Nephron progenitor cell (in vitro differentiated cells): ENCODE data around the gene COL27A1.

Experiments used
- DNase-seq: peaks from one replicate; pipeline ENCODE4 v3.0.0; 2021
- H3K27ac Mint-ChIP-seq: 2 replicates; pipeline ENCODE4 v1.8.0; 2021; ENCODE audit warnings: mild to moderate bottlenecking, moderate library complexity, mixed read lengths
- H3K27me3 Mint-ChIP-seq: 2 replicates; pipeline ENCODE4 v1.8.0; 2021; ENCODE audit warnings: mild to moderate bottlenecking, low read depth, mixed read lengths; ENCODE audit not compliant: poor library complexity
- H3K36me3 Mint-ChIP-seq: 2 replicates; pipeline ENCODE4 v1.8.0; 2021; ENCODE audit warnings: low read depth, mixed read lengths
- H3K4me1 Mint-ChIP-seq: 2 replicates; pipeline ENCODE4 v1.8.0; 2021; ENCODE audit warnings: mixed read lengths
- H3K4me3 Mint-ChIP-seq: 2 replicates; pipeline ENCODE4 v1.8.0; 2021; ENCODE audit warnings: mild to moderate bottlenecking, moderate library complexity, mixed read lengths
- H3K9me3 Mint-ChIP-seq: 2 replicates; pipeline ENCODE4 v1.8.0; 2021; ENCODE audit warnings: mild to moderate bottlenecking, moderate library complexity, mixed read lengths
- TF ChIP-seq, protein P1 (sequence below): fragments of 200-600 bp; sonication (generic); IDR thresholded peaks from 2 replicates; pipeline ENCODE4 v1.5.0; 2021; ENCODE audit warnings: antibody characterized with exemption

COL27A1 gene

DNA sequence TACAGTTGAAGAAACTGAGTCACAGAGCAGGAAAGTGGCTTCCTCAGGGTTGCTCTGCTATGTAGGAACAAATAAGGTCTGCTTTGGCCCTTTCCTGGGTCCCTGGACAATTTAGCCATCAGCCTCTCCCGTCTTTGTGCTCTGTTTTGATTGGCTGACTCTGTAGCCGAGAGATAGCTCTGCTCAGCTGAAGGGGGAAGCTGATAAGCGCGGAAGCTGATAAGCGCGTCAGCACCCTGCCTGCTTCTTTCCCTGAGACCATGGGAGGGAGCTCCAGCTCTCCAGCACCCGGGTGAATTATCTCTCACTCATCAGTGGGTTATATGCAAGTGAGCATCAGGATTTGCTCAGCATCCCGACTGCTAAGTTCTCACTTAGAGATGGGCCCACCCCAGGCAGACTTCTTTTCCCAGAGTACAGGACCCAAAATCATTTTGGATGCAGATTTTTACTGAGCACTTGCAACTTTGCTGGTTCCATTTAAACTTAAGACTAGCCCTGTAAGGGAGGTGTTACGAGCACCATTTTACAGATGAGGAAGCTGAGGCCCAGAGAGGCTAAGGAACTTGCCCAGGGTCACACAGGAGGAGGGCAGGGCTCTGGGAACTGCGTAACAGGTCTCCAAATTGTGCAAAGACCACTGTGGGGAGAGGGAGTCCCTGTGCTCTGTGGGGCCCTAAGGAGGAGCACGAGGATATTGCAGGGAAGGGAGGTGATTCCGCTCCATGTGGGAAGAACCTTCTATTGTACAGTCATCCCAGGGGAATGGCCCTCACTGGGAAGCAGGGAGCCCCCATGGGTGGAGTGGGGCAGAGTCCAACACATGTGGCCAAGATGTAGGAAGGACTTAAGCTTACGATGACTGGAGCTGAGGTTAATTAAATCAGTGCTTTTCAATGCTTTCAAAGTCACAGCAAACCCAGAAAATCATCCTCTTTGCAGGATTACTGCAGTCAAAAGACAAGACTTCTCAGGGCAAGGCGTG is 83.8 kb downstream of the COL27A1 start:
- H3K27me3 Mint-ChIP-seq = peaks cover 4% of the 10 kb centered on the region
- TF ChIP-seq, protein P1, sequence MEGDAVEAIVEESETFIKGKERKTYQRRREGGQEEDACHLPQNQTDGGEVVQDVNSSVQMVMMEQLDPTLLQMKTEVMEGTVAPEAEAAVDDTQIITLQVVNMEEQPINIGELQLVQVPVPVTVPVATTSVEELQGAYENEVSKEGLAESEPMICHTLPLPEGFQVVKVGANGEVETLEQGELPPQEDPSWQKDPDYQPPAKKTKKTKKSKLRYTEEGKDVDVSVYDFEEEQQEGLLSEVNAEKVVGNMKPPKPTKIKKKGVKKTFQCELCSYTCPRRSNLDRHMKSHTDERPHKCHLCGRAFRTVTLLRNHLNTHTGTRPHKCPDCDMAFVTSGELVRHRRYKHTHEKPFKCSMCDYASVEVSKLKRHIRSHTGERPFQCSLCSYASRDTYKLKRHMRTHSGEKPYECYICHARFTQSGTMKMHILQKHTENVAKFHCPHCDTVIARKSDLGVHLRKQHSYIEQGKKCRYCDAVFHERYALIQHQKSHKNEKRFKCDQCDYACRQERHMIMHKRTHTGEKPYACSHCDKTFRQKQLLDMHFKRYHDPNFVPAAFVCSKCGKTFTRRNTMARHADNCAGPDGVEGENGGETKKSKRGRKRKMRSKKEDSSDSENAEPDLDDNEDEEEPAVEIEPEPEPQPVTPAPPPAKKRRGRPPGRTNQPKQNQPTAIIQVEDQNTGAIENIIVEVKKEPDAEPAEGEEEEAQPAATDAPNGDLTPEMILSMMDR = no peak
- H3K4me3 Mint-ChIP-seq = no peak overlapping the region
- peaks cover 39% of the 10 kb centered on the region for H3K4me1 Mint-ChIP-seq
- H3K9me3 Mint-ChIP-seq = no peaks in the 10 kb centered on the region
- no peak overlapping the region for H3K27ac Mint-ChIP-seq
- H3K36me3 Mint-ChIP-seq = peaks cover 14% of the 10 kb centered on the region
- DNase-seq = no peak

DNA sequence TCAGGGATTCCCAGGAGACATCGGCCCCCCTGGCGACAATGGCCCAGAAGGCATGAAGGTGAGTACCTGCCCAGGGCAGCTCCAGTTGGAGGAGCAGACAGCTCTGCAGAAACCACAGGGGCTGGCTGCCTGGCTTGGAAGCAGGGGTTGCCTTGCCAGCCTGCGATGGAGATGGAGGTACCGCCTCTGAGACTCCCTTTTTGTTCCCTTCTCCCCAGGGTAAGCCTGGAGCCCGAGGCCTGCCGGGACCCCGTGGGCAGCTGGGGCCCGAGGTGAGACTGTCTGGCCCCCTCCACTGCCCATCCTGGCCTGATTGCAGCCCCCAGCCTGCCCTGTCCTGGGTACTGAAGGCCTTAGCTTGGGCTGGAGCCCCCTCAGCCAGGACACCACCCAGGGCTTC is 84.9 kb downstream of the COL27A1 start:
- TF ChIP-seq, protein P1 = no peak
- no peak for DNase-seq
- Mint-ChIP-seq H3K36me3 (peaks cover 14% of the 10 kb centered on the region), H3K27ac (no peak overlapping the region), H3K27me3 (peaks cover 4% of the 10 kb centered on the region), H3K9me3 (no peaks in the 10 kb centered on the region), H3K4me3 (no peak overlapping the region), H3K4me1 (peaks cover 30% of the 10 kb centered on the region)

DNA sequence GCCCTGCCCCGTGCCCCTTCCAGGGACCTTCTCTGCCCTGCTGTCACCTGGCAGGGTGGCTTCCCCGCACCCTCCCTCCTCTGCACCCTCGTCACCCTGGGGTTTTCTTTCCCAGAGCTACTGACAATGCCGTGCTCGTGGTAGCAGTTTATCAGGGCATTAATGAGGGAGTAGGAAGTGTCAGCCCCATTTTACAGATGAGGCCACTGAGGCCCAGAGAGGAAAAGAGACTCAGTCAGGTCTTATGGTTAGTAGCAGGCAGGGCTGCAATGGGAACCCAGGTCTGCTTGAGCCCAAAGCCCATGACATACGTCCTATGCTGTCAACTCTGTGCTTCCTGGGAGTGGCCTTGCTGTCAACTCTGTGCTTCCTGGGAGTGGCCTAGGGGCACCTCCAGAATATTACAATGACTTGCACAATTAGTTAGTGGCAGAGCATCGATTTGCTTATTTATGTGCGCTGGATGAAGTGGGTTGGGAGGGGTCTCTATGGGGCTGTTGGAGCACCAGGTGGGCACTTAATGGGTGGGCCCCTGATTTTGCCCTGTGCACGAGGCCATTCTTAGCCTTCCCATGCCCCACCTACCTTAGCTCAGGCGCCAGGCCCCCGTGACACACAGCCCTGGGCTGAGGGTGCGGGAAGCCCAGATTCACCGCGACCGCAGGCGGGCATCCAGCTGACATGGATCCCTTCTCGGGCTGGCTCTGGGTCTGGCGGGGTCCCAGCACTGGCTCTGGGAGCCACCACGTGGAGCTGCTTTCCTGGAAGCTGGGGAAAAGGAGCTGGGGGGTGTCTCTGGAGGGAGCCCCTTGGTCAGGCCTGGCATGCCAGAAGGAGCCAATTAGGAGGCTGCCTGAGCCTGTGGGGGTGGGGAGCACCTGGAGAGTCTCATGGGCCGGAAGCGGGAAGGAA is 85.6 kb downstream of the COL27A1 start:
- TF ChIP-seq, protein P1 = no peak
- Mint-ChIP-seq H3K27me3 (peaks cover 4% of the 10 kb centered on the region), H3K27ac (no peak overlapping the region), H3K4me1 (peaks cover 24% of the 10 kb centered on the region), H3K36me3 (peaks cover 14% of the 10 kb centered on the region), H3K4me3 (no peak overlapping the region), H3K9me3 (no peaks in the 10 kb centered on the region)
- no peak for DNase-seq

GRCh38 chr9:114242837-114243236 is 87.5 kb downstream of the COL27A1 start:
- Mint-ChIP-seq H3K36me3 (peaks cover 14% of the 10 kb centered on the region), H3K27me3 (peaks cover 2% of the 10 kb centered on the region), H3K9me3 (no peaks in the 10 kb centered on the region), H3K4me1 (peaks cover 22% of the 10 kb centered on the region), H3K4me3 (no peak overlapping the region), H3K27ac (peak overlapping the region; percentile 30)
- DNase-seq = no peak
- TF ChIP-seq, protein P1 = no peak

- Mint-ChIP-seq H3K27ac (peak overlapping the region; percentile 30), H3K4me3 (no peak overlapping the region), H3K36me3 (peaks cover 14% of the 10 kb centered on the region), H3K27me3 (peaks cover 2% of the 10 kb centered on the region), H3K4me1 (peaks cover 22% of the 10 kb centered on the region), H3K9me3 (no peaks in the 10 kb centered on the region)
- TF ChIP-seq, protein P1 = no peak
- DNase-seq = no peak
Observed at GRCh38 chr9:114243240-114243639, 87.9 kb downstream of the COL27A1 start.
